Neural cell (in vitro differentiated cells): ENCODE measurements around the gene CEBPA. TPM values are rescaled to one million over a fixed set of nuclear protein-coding genes. Genes with fewer than 3 reads are reported as not detected.
"Not testable (repeated sequence)": the region's sequence is repeated elsewhere in the genome, so short reads cannot be mapped to it uniquely, and the experiment has no call there.

ENCODE experiments used
- H2AFZ ChIP-seq: fragments of 200-600, 300-800 bp; sonication (generic), shearing (Covaris generic); 2 replicates; pipeline ENCODE4 v1.6.0; 2014; ENCODE audit warnings: low read depth, mild to moderate bottlenecking, antibody characterized with exemption, low read length, moderate library complexity
- H3F3A ChIP-seq: fragments of 200-600 bp; shearing (Covaris generic); 2 replicates; pipeline ENCODE4 v1.6.1; 2016; ENCODE audit warnings: mild to moderate bottlenecking, moderate library complexity, mixed read lengths, antibody characterized with exemption, low read length; ENCODE audit not compliant: insufficient read depth, poor library complexity, severe bottlenecking
- H3K27ac ChIP-seq: fragments of 200-600, 300-800 bp; sonication (generic), shearing (Covaris generic); 2 replicates; pipeline ENCODE4 v1.5.1; 2014; ENCODE audit warnings: mild to moderate bottlenecking, low read length, moderate library complexity
- H3K27me3 ChIP-seq: fragments of 300-800, 200-600 bp; sonication (generic), shearing (Covaris generic); 2 replicates; pipeline ENCODE4 v1.6.0; 2014; ENCODE audit warnings: mild to moderate bottlenecking, low read depth, low read length, moderate library complexity; ENCODE audit not compliant: insufficient read depth
- H3K36me3 ChIP-seq: fragments of 300-800, 200-600 bp; sonication (generic), shearing (Covaris generic); 2 replicates; pipeline ENCODE4 v1.5.1; 2014; ENCODE audit warnings: mild to moderate bottlenecking, antibody characterized with exemption, low read length, moderate library complexity; ENCODE audit not compliant: insufficient read depth
- H3K4me2 ChIP-seq: fragments of 300-800, 200-600 bp; sonication (generic), shearing (Covaris generic); 2 replicates; pipeline ENCODE4 v1.6.0; 2014; ENCODE audit warnings: mild to moderate bottlenecking, low read length
- H3K4me3 ChIP-seq: fragments of 300-800, 200-600 bp; sonication (generic), shearing (Covaris generic); 2 replicates; pipeline ENCODE4 v1.5.1; 2014; ENCODE audit warnings: mild to moderate bottlenecking, low read length, moderate library complexity
- H3K79me2 ChIP-seq: fragments of 200-600 bp; shearing (Covaris generic); replicated peaks from 2 replicates; pipeline ENCODE4 v1.6.0; 2014; ENCODE audit warnings: mild to moderate bottlenecking, low read length, moderate library complexity; ENCODE audit not compliant: insufficient read depth
- H3K9ac ChIP-seq: fragments of 300-800, 200-600 bp; sonication (generic), shearing (Covaris generic); 2 replicates; pipeline ENCODE4 v1.6.1; 2016; ENCODE audit warnings: mild to moderate bottlenecking, low read length, mixed read lengths
- H3K9me2 ChIP-seq: fragments of 200-600 bp; shearing (Covaris generic); 2 replicates; pipeline ENCODE4 v1.6.1; 2016; ENCODE audit warnings: mild to moderate bottlenecking, low read length, mixed read lengths; ENCODE audit not compliant: insufficient read depth
- H3K9me3 ChIP-seq: fragments of 200-600, 300-800 bp; sonication (generic), shearing (Covaris generic); 2 replicates; pipeline ENCODE4 v1.6.1; 2016; ENCODE audit warnings: mild to moderate bottlenecking, mixed run types, low read length, moderate library complexity, mixed read lengths
- H4K20me1 ChIP-seq: fragments of 200-600 bp; shearing (Covaris generic); 2 replicates; pipeline ENCODE4 v1.6.1; 2016; ENCODE audit warnings: mild to moderate bottlenecking, mixed run types; ENCODE audit not compliant: insufficient read depth
- CTCF ChIP-seq: fragments of 450-650 bp; IDR thresholded peaks from 2 replicates; pipeline ENCODE4 v1.5.1; 2014; ENCODE audit warnings: antibody characterized with exemption, mild to moderate bottlenecking, moderate library complexity; ENCODE audit not compliant: poor library complexity, severe bottlenecking
- EP300 ChIP-seq: fragments of 450-650 bp; conservative IDR thresholded peaks from 2 replicates; pipeline ENCODE4 v1.6.1; 2014; ENCODE audit warnings: antibody characterized with exemption, mild to moderate bottlenecking, moderate library complexity; ENCODE audit not compliant: poor library complexity, severe bottlenecking
- MXI1 ChIP-seq: fragments of 450-650 bp; conservative IDR thresholded peaks from 2 replicates; pipeline ENCODE4 v1.6.1; 2014; ENCODE audit warnings: antibody characterized with exemption, mild to moderate bottlenecking; ENCODE audit not compliant: poor library complexity, severe bottlenecking
- POLR2AphosphoS5 ChIP-seq: IDR thresholded peaks from 2 replicates; pipeline ENCODE4 v1.6.1; 2012
- RAD21 ChIP-seq: fragments of 450-650 bp; conservative IDR thresholded peaks from 2 replicates; pipeline ENCODE4 v1.6.1; 2014; ENCODE audit warnings: antibody characterized with exemption, mild to moderate bottlenecking, moderate library complexity
- REST ChIP-seq: IDR thresholded peaks from 2 replicates; pipeline ENCODE4 v1.6.1; 2012; ENCODE audit warnings: borderline replicate concordance
- SMC3 ChIP-seq: fragments of 450-650 bp; conservative IDR thresholded peaks from 2 replicates; pipeline ENCODE4 v1.6.1; 2014; ENCODE audit warnings: antibody characterized with exemption, mild to moderate bottlenecking, moderate library complexity; ENCODE audit not compliant: poor library complexity
- TAF1 ChIP-seq: IDR thresholded peaks from 2 replicates; pipeline ENCODE4 v1.6.1; 2012; ENCODE audit warnings: low read depth
- polyA plus RNA-seq: library from polyadenylated mRNA; depleted of rRNA; stranded (reverse); fragments of >200 nt; gene quantifications from 2 replicates; pipeline ENCODE4 v1.2.3, GENCODE V29; 2014

CEBPA gene
- polyA plus RNA-seq, 1 donor from 2014 or later: 2.6 TPM

GRCh38 chr19:33296488-33296971, 5.8 kb downstream of the CEBPA start:
- H2AFZ ChIP-seq: no peak overlapping the region
- no peaks in the 10 kb centered on the region for H3K36me3 ChIP-seq
- H3F3A ChIP-seq: no peaks in the 10 kb centered on the region
- H3K9me3 ChIP-seq: no peaks in the 10 kb centered on the region
- no peak overlapping the region for H3K27ac ChIP-seq
- no peak overlapping the region for H3K4me2 ChIP-seq
- no peak overlapping the region for H3K4me3 ChIP-seq
- no peak for TF ChIP-seq REST
- no peak for TF ChIP-seq TAF1
- TF ChIP-seq MXI1: no peak
- TF ChIP-seq CTCF: no peak
- no peak for TF ChIP-seq SMC3
- TF ChIP-seq POLR2AphosphoS5: no peak
- no peak for TF ChIP-seq EP300
- TF ChIP-seq RAD21: no peak
- peaks cover 25% of the 10 kb centered on the region for H3K27me3 ChIP-seq
- H3K9me2 ChIP-seq: no peaks in the 10 kb centered on the region
- H3K79me2 ChIP-seq: no peaks in the 10 kb centered on the region
- no peak overlapping the region for H3K9ac ChIP-seq
- H4K20me1 ChIP-seq: no peaks in the 10 kb centered on the region

GRCh38 chr19:33295621-33296487, 6.5 kb downstream of the CEBPA start:
- Histone ChIP-seq H3K9me2 (no peaks in the 10 kb centered on the region), H3K79me2 (no peaks in the 10 kb centered on the region), H3K9me3 (no peaks in the 10 kb centered on the region), H3K27ac (no peak overlapping the region), H4K20me1 (no peaks in the 10 kb centered on the region), H3K27me3 (peaks cover 19% of the 10 kb centered on the region), H3K4me3 (no peak overlapping the region), H3F3A (no peaks in the 10 kb centered on the region), H3K4me2 (no peak overlapping the region), H3K9ac (no peak overlapping the region), H2AFZ (no peak overlapping the region), H3K36me3 (no peaks in the 10 kb centered on the region)
- no peak for TF ChIP-seq RAD21

GRCh38 chr19:33295046-33295445, 7.3 kb downstream of the CEBPA start:
- peaks cover 11% of the 10 kb centered on the region for H3K27me3 ChIP-seq
- not testable (repeated sequence) for H3F3A ChIP-seq

More at GRCh38 chr19:33295046-33295445, 7.3 kb downstream of the CEBPA start:
- H3K9ac ChIP-seq, H3K79me2 ChIP-seq, H2AFZ ChIP-seq, H3K36me3 ChIP-seq, H3K4me2 ChIP-seq, H3K9me3 ChIP-seq, H3K9me2 ChIP-seq, H3K4me3 ChIP-seq, H3K27ac ChIP-seq, H4K20me1 ChIP-seq: not testable (repeated sequence)
